Dedifferentiated amniotic fluid mesenchymal stem cell (primary cell): Measurements from ENCODE around the gene NT5C1A.
A peak's percentile ranks its signal among the peaks of the same experiment; 100 is the strongest.

ENCODE experiments used
- DNase-seq: peaks from one replicate; pipeline ENCODE4 v3.0.0-alpha.2; 2016; ENCODE audit errors: extremely low spot score

Gene NT5C1A

GRCh38 chr1:39671793-39672550 is at the start of gene NT5C1A:
TSS of gene NT5C1A (minus strand) at chr1:39672107. CDS start at chr1:39672038, 69 bp downstream.
- DNase-seq, result no peak

- DNase-seq, result no peak
Observed at GRCh38 chr1:39721664-39722063, 49.8 kb upstream of the NT5C1A start.

- peak; percentile 78 for DNase-seq
Observed at GRCh38 chr1:39720094-39720999, 48.4 kb upstream of the NT5C1A start.

GRCh38 chr1:39717809-39718208 is 45.9 kb upstream of the NT5C1A start:
- DNase-seq, result no peak

- no peak for DNase-seq
Observed at GRCh38 chr1:39713557-39713956, 41.6 kb upstream of the NT5C1A start.

- no peak for DNase-seq
Observed at GRCh38 chr1:39711966-39712340, 40.0 kb upstream of the NT5C1A start.

- DNase-seq, result no peak
Observed at GRCh38 chr1:39711104-39711965, 39.4 kb upstream of the NT5C1A start.

- no peak for DNase-seq
Observed at GRCh38 chr1:39707506-39707905, 35.6 kb upstream of the NT5C1A start.

GRCh38 chr1:39704757-39705156 is 32.9 kb upstream of the NT5C1A start:
- DNase-seq, result no peak

- no peak for DNase-seq
Observed at GRCh38 chr1:39701049-39701439, 29.1 kb upstream of the NT5C1A start.

- no peak for DNase-seq
Observed at GRCh38 chr1:39700348-39700747, 28.4 kb upstream of the NT5C1A start.

- no peak for DNase-seq
Observed at GRCh38 chr1:39699419-39699818, 27.5 kb upstream of the NT5C1A start.

- no peak for DNase-seq
Observed at GRCh38 chr1:39698568-39698967, 26.7 kb upstream of the NT5C1A start.

GRCh38 chr1:39696448-39696847 is 24.5 kb upstream of the NT5C1A start:
- no peak for DNase-seq

GRCh38 chr1:39695016-39695415 is 23.1 kb upstream of the NT5C1A start:
- DNase-seq, result no peak

- no peak for DNase-seq
Observed at GRCh38 chr1:39694026-39694425, 22.1 kb upstream of the NT5C1A start.

GRCh38 chr1:39692152-39693074 is 20.5 kb upstream of the NT5C1A start:
- DNase-seq, result no peak

GRCh38 chr1:39691383-39692151 is 19.7 kb upstream of the NT5C1A start, which contains the start of gene HPCAL4:
TSS of gene HPCAL4 (minus strand) at chr1:39691433. CDS start at chr1:39684603, 6,830 bp downstream.
- DNase-seq, result no peak

- DNase-seq, result no peak
Observed at GRCh38 chr1:39690794-39691382, 19.0 kb upstream of the NT5C1A start.

GRCh38 chr1:39690225-39690624 is 18.3 kb upstream of the NT5C1A start:
- no peak for DNase-seq
